Sigmoid colon (tissue), 4 donors: ENCODE measurements around the gene MYO5A.

Experiments
- EP300 ChIP-seq, 4 donors: sonication (generic); formaldehyde crosslinking; IDR thresholded peaks; one replicate each; pipeline ENCODE4 v1.6.1; 2017; ENCODE audit warnings: antibody characterized with exemption in 4 of 4
- POLR2A ChIP-seq, 2 donors: fragments of 450-650 bp; IDR thresholded peaks; one replicate each; pipeline ENCODE4 v1.6.1; 2016; ENCODE audit warnings: antibody characterized with exemption in 2 of 2, mild to moderate bottlenecking in 2 of 2, moderate library complexity in 2 of 2
- POLR2AphosphoS5 ChIP-seq, 4 donors: sonication (generic); formaldehyde crosslinking; IDR thresholded peaks; one replicate each; pipeline ENCODE4 v1.6.1; 2017; ENCODE audit warnings: antibody characterized with exemption in 4 of 4
- TF ChIP-seq, protein P1 (sequence below), 4 experiments: fragments of 450-650 bp in 3 of 4; fragments of 200-600 bp in 1 of 4; IDR thresholded peaks; one replicate each; pipeline ENCODE4 v1.5.1; 2016 to 2019; ENCODE audit warnings: antibody characterized with exemption in 4 of 4, mild to moderate bottlenecking in 3 of 4, moderate library complexity in 2 of 4

DNA sequence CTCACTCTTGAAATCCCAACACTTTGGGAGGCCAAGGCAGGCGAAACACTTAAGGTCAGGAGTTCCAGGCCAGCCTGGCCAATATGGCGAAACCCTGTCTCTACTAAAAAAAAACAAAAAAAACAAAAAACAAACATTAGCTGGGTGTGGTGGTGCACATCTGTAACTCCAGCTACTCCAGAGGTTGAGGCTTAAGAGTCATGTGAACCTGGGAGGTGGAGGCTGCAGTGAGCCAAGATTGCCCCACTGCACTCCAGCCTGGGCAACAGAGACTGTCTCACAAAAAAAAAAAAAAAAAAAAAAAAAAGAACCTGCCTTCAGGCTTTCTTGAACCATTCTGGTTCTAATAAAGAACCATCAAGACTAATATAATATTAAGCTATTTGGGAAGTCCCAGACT lies 23.6 kb upstream of the MYO5A start:
- TF ChIP-seq, protein P1, sequence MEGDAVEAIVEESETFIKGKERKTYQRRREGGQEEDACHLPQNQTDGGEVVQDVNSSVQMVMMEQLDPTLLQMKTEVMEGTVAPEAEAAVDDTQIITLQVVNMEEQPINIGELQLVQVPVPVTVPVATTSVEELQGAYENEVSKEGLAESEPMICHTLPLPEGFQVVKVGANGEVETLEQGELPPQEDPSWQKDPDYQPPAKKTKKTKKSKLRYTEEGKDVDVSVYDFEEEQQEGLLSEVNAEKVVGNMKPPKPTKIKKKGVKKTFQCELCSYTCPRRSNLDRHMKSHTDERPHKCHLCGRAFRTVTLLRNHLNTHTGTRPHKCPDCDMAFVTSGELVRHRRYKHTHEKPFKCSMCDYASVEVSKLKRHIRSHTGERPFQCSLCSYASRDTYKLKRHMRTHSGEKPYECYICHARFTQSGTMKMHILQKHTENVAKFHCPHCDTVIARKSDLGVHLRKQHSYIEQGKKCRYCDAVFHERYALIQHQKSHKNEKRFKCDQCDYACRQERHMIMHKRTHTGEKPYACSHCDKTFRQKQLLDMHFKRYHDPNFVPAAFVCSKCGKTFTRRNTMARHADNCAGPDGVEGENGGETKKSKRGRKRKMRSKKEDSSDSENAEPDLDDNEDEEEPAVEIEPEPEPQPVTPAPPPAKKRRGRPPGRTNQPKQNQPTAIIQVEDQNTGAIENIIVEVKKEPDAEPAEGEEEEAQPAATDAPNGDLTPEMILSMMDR (IDR thresholded peaks at IDR 0.05): no peak
- TF ChIP-seq POLR2A (IDR thresholded peaks at IDR 0.05): no peak
- no peak for TF ChIP-seq POLR2AphosphoS5 (IDR thresholded peaks at IDR 0.05)
- no peak for TF ChIP-seq EP300 (IDR thresholded peaks at IDR 0.05)
